Activated T-helper 17 cell treated with anti-CD3 and anti-CD28 coated beads, Interleukin-2, amount 50 U/mL, for 72 hours (primary cell): ENCODE results near the gene GRHL3. TPM values are rescaled to one million over a fixed set of nuclear protein-coding genes. Genes with fewer than 3 reads are reported as not detected.

Source experiments
- ATAC-seq: fragments of 150-1000 bp; cut with Tn5 transposase; replicated peaks from 2 replicates; pipeline ENCODE4 v1.10.0; 2021; ENCODE audit warnings: mild to moderate bottlenecking, moderate library complexity
- H3K27ac Mint-ChIP-seq: one replicate; pipeline ENCODE4 v1.8.0; 2022; ENCODE audit warnings: mixed read lengths
- H3K27me3 Mint-ChIP-seq: one replicate; pipeline ENCODE4 v1.8.0; 2022; ENCODE audit warnings: mixed read lengths
- H3K36me3 Mint-ChIP-seq: one replicate; pipeline ENCODE4 v1.8.0; 2022; ENCODE audit warnings: low read depth, mild to moderate bottlenecking, mixed read lengths
- H3K4me1 Mint-ChIP-seq: one replicate; pipeline ENCODE4 v1.8.0; 2022; ENCODE audit warnings: mixed read lengths
- H3K4me3 Mint-ChIP-seq: one replicate; pipeline ENCODE4 v1.8.0; 2022; ENCODE audit warnings: mild to moderate bottlenecking, mixed read lengths
- H3K9me3 Mint-ChIP-seq: one replicate; pipeline ENCODE4 v1.8.0; 2022; ENCODE audit warnings: mixed read lengths
- total RNA-seq, 2 donors: library from RNA; stranded (reverse); gene quantifications; one replicate each; pipeline ENCODE4 v1.2.3, GENCODE V29; 2022

Gene GRHL3
- total RNA-seq, 2 donors from 2014 or later: not detected

GRCh38 chr1:24353292-24353891 lies 34.2 kb downstream of the GRHL3 start:
- Mint-ChIP-seq H3K4me3 (no peak overlapping the region), H3K9me3 (no peaks in the 10 kb centered on the region), H3K27me3 (no peaks in the 10 kb centered on the region), H3K36me3 (no peaks in the 10 kb centered on the region), H3K4me1 (peaks cover 32% of the 10 kb centered on the region), H3K27ac (peak overlapping the region; percentile 71)
- ATAC-seq: no peak

- Mint-ChIP-seq H3K36me3 (no peaks in the 10 kb centered on the region), H3K27ac (no peak overlapping the region), H3K4me3 (no peak overlapping the region), H3K9me3 (no peaks in the 10 kb centered on the region), H3K4me1 (peaks cover 21% of the 10 kb centered on the region), H3K27me3 (no peaks in the 10 kb centered on the region)
- no peak for ATAC-seq
Measured at GRCh38 chr1:24355466-24355865, 36.3 kb downstream of the GRHL3 start.

- Mint-ChIP-seq H3K9me3 (no peaks in the 10 kb centered on the region), H3K27me3 (no peaks in the 10 kb centered on the region), H3K4me3 (no peak overlapping the region), H3K4me1 (peaks cover 10% of the 10 kb centered on the region), H3K36me3 (no peaks in the 10 kb centered on the region), H3K27ac (no peak overlapping the region)
- ATAC-seq: no peak
Measured at GRCh38 chr1:24357038-24357437, 37.9 kb downstream of the GRHL3 start.

- no peaks in the 10 kb centered on the region for H3K36me3 Mint-ChIP-seq
- peaks cover 9% of the 10 kb centered on the region for H3K4me1 Mint-ChIP-seq
- no peaks in the 10 kb centered on the region for H3K9me3 Mint-ChIP-seq
- no peak for ATAC-seq
- no peak overlapping the region for H3K27ac Mint-ChIP-seq
- no peak overlapping the region for H3K4me3 Mint-ChIP-seq
- no peaks in the 10 kb centered on the region for H3K27me3 Mint-ChIP-seq
Measured at GRCh38 chr1:24360681-24361080, 41.5 kb downstream of the GRHL3 start.

GRCh38 chr1:24361811-24362210 lies 42.7 kb downstream of the GRHL3 start:
- no peak for ATAC-seq
- no peak overlapping the region for H3K27ac Mint-ChIP-seq
- peaks cover 10% of the 10 kb centered on the region for H3K4me1 Mint-ChIP-seq
- H3K36me3 Mint-ChIP-seq: no peaks in the 10 kb centered on the region
- no peaks in the 10 kb centered on the region for H3K9me3 Mint-ChIP-seq
- H3K27me3 Mint-ChIP-seq: no peaks in the 10 kb centered on the region
- H3K4me3 Mint-ChIP-seq: no peak overlapping the region

- Mint-ChIP-seq H3K4me3 (no peak overlapping the region), H3K27me3 (no peaks in the 10 kb centered on the region), H3K36me3 (no peaks in the 10 kb centered on the region), H3K4me1 (peaks cover 10% of the 10 kb centered on the region), H3K27ac (no peak overlapping the region), H3K9me3 (no peaks in the 10 kb centered on the region)
- ATAC-seq: no peak
Measured at GRCh38 chr1:24362396-24362795, 43.2 kb downstream of the GRHL3 start.

- H3K36me3 Mint-ChIP-seq: no peaks in the 10 kb centered on the region
- peaks cover 10% of the 10 kb centered on the region for H3K4me1 Mint-ChIP-seq
- H3K9me3 Mint-ChIP-seq: no peaks in the 10 kb centered on the region
- no peak overlapping the region for H3K27ac Mint-ChIP-seq
- no peaks in the 10 kb centered on the region for H3K27me3 Mint-ChIP-seq
- no peak overlapping the region for H3K4me3 Mint-ChIP-seq
- ATAC-seq: no peak
Measured at GRCh38 chr1:24362982-24363614, 43.9 kb downstream of the GRHL3 start.

GRCh38 chr1:24363994-24364393 lies 44.8 kb downstream of the GRHL3 start:
- Mint-ChIP-seq H3K27me3 (no peaks in the 10 kb centered on the region), H3K27ac (no peak overlapping the region), H3K9me3 (no peaks in the 10 kb centered on the region), H3K4me3 (no peak overlapping the region), H3K4me1 (peaks cover 10% of the 10 kb centered on the region), H3K36me3 (no peaks in the 10 kb centered on the region)
- ATAC-seq: no peak

- H3K36me3 Mint-ChIP-seq: no peaks in the 10 kb centered on the region
- peak overlapping the region; percentile 35 for H3K4me3 Mint-ChIP-seq
- H3K27ac Mint-ChIP-seq: peak overlapping the region; percentile 63
- peaks cover 10% of the 10 kb centered on the region for H3K4me1 Mint-ChIP-seq
- no peaks in the 10 kb centered on the region for H3K9me3 Mint-ChIP-seq
- no peak for ATAC-seq
- no peaks in the 10 kb centered on the region for H3K27me3 Mint-ChIP-seq
Measured at GRCh38 chr1:24364605-24364974, 45.4 kb downstream of the GRHL3 start.

- H3K4me3 Mint-ChIP-seq: peak overlapping the region; percentile 35
- H3K4me1 Mint-ChIP-seq: peaks cover 10% of the 10 kb centered on the region
- H3K27ac Mint-ChIP-seq: peak overlapping the region; percentile 63
- H3K36me3 Mint-ChIP-seq: no peaks in the 10 kb centered on the region
- peak; percentile 99 for ATAC-seq
- no peaks in the 10 kb centered on the region for H3K9me3 Mint-ChIP-seq
- H3K27me3 Mint-ChIP-seq: no peaks in the 10 kb centered on the region
Measured at GRCh38 chr1:24364975-24365678, 46.0 kb downstream of the GRHL3 start.

- Mint-ChIP-seq H3K9me3 (no peaks in the 10 kb centered on the region), H3K4me3 (no peak overlapping the region)
Measured at GRCh38 chr1:24366707-24367106, 47.5 kb downstream of the GRHL3 start.

GRCh38 chr1:24369199-24369598 lies 50.0 kb downstream of the GRHL3 start:
- no peaks in the 10 kb centered on the region for H3K9me3 Mint-ChIP-seq
- H3K36me3 Mint-ChIP-seq: no peaks in the 10 kb centered on the region
- no peaks in the 10 kb centered on the region for H3K27me3 Mint-ChIP-seq
- no peak overlapping the region for H3K27ac Mint-ChIP-seq
- H3K4me1 Mint-ChIP-seq: peaks cover 10% of the 10 kb centered on the region
- no peak for ATAC-seq
- H3K4me3 Mint-ChIP-seq: no peak overlapping the region

More at GRCh38 chr1:24366707-24367106, 47.5 kb downstream of the GRHL3 start:
- Mint-ChIP-seq H3K4me1 (peaks cover 10% of the 10 kb centered on the region), H3K27ac (no peak overlapping the region), H3K27me3 (no peaks in the 10 kb centered on the region), H3K36me3 (no peaks in the 10 kb centered on the region)
- no peak for ATAC-seq

- no peaks in the 10 kb centered on the region for H3K9me3 Mint-ChIP-seq
- no peaks in the 10 kb centered on the region for H3K27me3 Mint-ChIP-seq
- H3K4me3 Mint-ChIP-seq: no peak overlapping the region
- H3K27ac Mint-ChIP-seq: no peak overlapping the region
- no peak for ATAC-seq
- H3K4me1 Mint-ChIP-seq: peaks cover 10% of the 10 kb centered on the region
- H3K36me3 Mint-ChIP-seq: no peaks in the 10 kb centered on the region
Measured at GRCh38 chr1:24369801-24370200, 50.6 kb downstream of the GRHL3 start.

- peak overlapping the region; percentile 44 for H3K27ac Mint-ChIP-seq
- peak; percentile 77 for ATAC-seq
- H3K4me1 Mint-ChIP-seq: no peaks in the 10 kb centered on the region
- H3K4me3 Mint-ChIP-seq: no peak overlapping the region
- H3K9me3 Mint-ChIP-seq: no peaks in the 10 kb centered on the region
- H3K27me3 Mint-ChIP-seq: no peaks in the 10 kb centered on the region
- peaks cover 6% of the 10 kb centered on the region for H3K36me3 Mint-ChIP-seq
Measured at GRCh38 chr1:24373044-24373443, 53.9 kb downstream of the GRHL3 start.

- no peak overlapping the region for H3K4me3 Mint-ChIP-seq
- ATAC-seq: no peak
- peaks cover 6% of the 10 kb centered on the region for H3K36me3 Mint-ChIP-seq
- H3K4me1 Mint-ChIP-seq: no peaks in the 10 kb centered on the region
- peak overlapping the region; percentile 44 for H3K27ac Mint-ChIP-seq
- H3K27me3 Mint-ChIP-seq: no peaks in the 10 kb centered on the region
- no peaks in the 10 kb centered on the region for H3K9me3 Mint-ChIP-seq
Measured at GRCh38 chr1:24373710-24374109, 54.6 kb downstream of the GRHL3 start.
